A549 treated with ZK216348 at 1 μM for 4 hours (cell line): ENCODE results near the gene CTU1. TPM values are rescaled to one million over a fixed set of nuclear protein-coding genes. Genes with fewer than 3 reads are reported as not detected.

Source experiments
- total RNA-seq: library from RNA; stranded (reverse); fragments of 200-300 nt; extraction: Qiagen RNA extraction; gene quantifications from 5 replicates; pipeline ENCODE4 v1.2.3, GENCODE V29; 2022; ENCODE audit warnings: low read depth

CTU1 gene
- 2.8 to 19.3 TPM (median 16.8 TPM) in 5 replicates for total RNA-seq

DNA sequence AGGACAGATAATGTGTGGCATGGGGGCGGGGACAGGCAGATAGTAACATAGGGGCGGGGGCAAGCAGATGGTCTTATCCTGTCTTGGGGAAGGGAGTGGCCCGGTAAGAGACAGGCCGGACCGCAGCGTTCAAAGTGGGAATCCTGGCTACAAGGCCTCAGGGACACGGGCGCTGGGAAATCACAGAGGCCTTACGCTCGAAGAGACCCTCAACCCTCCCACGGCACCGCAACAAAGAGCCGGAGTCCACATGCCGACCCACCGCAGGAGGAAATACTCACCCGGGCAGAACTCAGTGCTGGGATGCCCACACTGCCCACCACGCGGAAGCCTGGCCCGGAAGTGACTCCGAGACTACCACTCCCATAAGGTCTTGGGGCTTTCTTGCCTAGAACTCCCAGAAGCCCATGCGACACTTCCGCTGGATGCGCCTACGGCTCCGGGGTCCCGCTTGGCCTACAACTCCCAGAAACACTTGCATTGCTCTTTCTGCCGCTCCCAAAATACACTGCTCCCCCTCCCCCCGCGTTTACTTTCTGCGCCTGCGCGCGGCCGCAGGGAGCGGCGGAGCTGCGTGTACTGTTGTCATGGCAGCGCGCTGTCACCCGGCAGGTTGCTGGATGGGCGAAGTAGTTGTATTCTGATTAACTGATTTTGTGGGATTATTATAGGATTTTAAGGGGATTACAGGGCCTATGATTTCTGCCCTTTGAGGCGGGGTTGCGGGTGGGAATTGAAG lies at the start of gene CTU1:
Gene CTU1, minus strand, starts transcription at position 344 of the 739 bp plus-strand sequence. CDS start 3,840 bp downstream, outside the sequence.

DNA sequence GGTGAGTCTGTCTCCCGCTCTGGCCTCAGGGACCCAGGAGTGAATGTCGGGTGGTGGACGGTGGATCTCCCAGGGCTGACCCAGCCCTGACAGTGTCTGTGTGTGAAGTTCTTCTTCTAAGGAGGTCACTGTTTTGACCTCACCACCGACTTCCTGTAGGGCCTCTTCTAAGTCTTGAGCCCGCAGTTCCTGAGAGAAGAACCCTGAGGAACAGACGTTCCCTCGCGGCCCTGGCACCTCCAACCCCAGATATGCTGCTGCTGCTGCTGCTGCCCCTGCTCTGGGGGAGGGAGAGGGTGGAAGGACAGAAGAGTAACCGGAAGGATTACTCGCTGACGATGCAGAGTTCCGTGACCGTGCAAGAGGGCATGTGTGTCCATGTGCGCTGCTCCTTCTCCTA lies 33.9 kb upstream of the CTU1 start, which contains the start of gene SIGLEC7:
Gene SIGLEC7, plus strand, starts transcription at position 183 of the 400 bp plus-strand sequence. Its CDS starts 69 bp downstream, at position 252.

DNA sequence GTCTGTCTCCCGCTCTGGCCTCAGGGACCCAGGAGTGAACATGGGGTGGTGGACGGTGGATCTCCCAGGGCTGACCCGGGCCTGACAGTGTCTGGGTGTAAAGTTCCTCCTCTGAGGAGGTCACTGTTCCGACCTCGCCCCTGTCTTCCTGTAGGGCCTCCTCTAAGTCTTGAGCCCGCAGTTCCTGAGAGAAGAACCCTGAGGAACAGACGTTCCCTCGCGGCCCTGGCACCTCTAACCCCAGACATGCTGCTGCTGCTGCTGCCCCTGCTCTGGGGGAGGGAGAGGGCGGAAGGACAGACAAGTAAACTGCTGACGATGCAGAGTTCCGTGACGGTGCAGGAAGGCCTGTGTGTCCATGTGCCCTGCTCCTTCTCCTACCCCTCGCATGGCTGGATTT lies 16.5 kb upstream of the CTU1 start, which contains the start of gene SIGLEC9:
Gene SIGLEC9, plus strand, starts transcription at position 178 of the 400 bp plus-strand sequence. Its CDS starts 69 bp downstream, at position 247.

DNA sequence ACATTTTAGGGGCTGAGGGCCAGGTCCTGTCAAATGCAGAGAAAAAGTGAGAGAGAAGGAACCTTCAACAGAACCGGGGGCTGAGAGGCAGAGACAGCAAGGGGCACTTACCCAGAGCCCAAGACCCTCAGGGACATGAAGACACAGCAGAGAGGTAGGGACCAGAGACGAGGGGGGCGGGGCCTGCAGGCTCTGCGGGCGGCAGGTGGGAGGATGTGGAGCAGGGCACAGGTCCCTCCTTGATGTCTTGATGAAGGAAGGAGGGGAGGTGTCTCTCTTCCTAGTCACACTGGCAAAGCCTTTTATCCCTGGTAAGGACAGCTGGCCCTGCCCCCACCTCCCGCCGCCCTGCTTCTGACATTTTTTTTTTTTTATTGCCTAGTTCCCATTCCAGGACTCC lies 25.6 kb downstream of the CTU1 start, which contains the start of gene KLK14:
Gene KLK14, minus strand, starts transcription at position 277 of the 400 bp plus-strand sequence. Its CDS starts 273 bp downstream, at position 4.

DNA sequence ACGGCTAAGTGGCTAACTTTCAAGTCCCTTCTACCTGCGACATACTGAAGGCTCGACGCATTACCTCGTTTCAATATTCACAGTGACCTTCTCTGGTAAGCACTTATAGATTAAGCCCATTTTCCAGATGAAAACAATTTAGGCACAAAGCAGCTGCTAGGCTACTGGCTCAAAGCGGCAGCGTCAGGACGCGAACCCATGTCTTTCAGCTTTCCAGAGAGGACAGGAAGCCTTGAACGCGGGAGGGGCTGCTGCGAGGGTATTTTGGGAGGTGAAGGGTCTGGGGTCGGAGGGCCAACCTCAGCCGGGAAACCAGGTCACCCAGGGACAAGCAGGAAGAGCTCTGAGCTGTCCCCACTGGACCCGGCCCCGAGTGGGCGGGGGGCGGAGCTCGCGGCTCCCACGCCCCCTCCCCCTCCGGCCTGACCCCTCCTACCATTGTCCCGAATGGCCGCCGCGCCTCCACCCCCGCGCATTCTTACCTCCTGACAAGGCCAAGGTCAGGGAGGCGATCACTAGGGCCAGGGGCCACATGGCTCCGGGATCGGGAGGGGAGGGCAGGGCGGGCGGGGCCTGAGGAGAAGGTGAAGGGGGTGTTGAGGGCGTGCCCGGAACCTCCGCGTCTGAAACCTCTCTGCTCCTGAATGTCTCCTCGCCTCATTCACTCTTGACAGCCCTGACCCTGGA lies 43.5 kb downstream of the CTU1 start, which contains the start of gene KLK13:
Gene KLK13, minus strand, starts transcription at position 559 of the 687 bp plus-strand sequence. Its CDS starts 25 bp downstream, at position 534.

Other genes with a start within 250 kb of the CTU1 start
- gene KLK2, start 235.0 kb downstream of the CTU1 start, total RNA-seq = 0.27 TPM in 1 of 5 replicates, not detected in the others
- gene KLK4, start 197.0 kb downstream of the CTU1 start, total RNA-seq = 0.41 TPM in 1 of 5 replicates, not detected in the others
- gene KLK5, start 155.4 kb downstream of the CTU1 start, total RNA-seq = not detected in 5 replicates
- 0.22 to 1.1 TPM (median 0.66 TPM) in 5 replicates for gene KLK6, start 138.8 kb downstream of the CTU1 start, total RNA-seq
- not detected in 5 replicates for gene KLK7, start 124.5 kb downstream of the CTU1 start, total RNA-seq
- not detected in 5 replicates for gene KLK8, start 106.8 kb downstream of the CTU1 start, total RNA-seq
- 0.20 to 0.60 TPM (median 0.50 TPM) in 4 of 5 replicates, not detected in the other for gene KLK10, start 88.7 kb downstream of the CTU1 start, total RNA-seq
- 0.21 TPM in 1 of 5 replicates, not detected in the others for gene KLK11, start 81.8 kb downstream of the CTU1 start, total RNA-seq
- not detected in 5 replicates for gene KLK12, start 73.4 kb downstream of the CTU1 start, total RNA-seq
- gene KLK13, start 43.3 kb downstream of the CTU1 start, total RNA-seq = 0.31 to 0.38 TPM in 2 of 5 replicates, not detected in the others
- 0.20 to 0.68 TPM (median 0.28 TPM) in 5 replicates for gene KLK14, start 25.5 kb downstream of the CTU1 start, total RNA-seq
- gene SIGLEC9, start 16.5 kb upstream of the CTU1 start, total RNA-seq = not detected in 5 replicates
- not detected in 5 replicates for gene SIGLEC7, start 33.9 kb upstream of the CTU1 start, total RNA-seq
- 0.13 to 0.27 TPM in 2 of 5 replicates, not detected in the others for gene CD33, start 116.7 kb upstream of the CTU1 start, total RNA-seq
- gene SIGLECL1, start 142.7 kb upstream of the CTU1 start, total RNA-seq = not detected in 5 replicates
- 0.05 to 0.12 TPM in 2 of 5 replicates, not detected in the others for gene IGLON5, start 203.2 kb upstream of the CTU1 start, total RNA-seq
- gene VSIG10L, start 233.7 kb upstream of the CTU1 start, total RNA-seq = 8.5 to 14.0 TPM (median 13.5 TPM) in 5 replicates